OCI-LY7 (cell line): Measurements from ENCODE around the gene TDRD12. TPM values are rescaled to one million over a fixed set of nuclear protein-coding genes. Genes with fewer than 3 reads are reported as not detected.

Source experiments
- BruUV-seq: library from RNA; stranded (reverse); fragments of 400-500 nt; replicated peaks from 2 replicates; lab custom pipeline; 2021; lab: Mats Ljungman, UMichigan
- CTCF ChIA-PET: fragments of 300-600 bp; sonication (Branson Sonifier 250); formaldehyde crosslinking; loops from one replicate; lab custom pipeline; 2022; ENCODE audit warnings: antibody characterized with exemption; ENCODE audit not compliant: unreplicated experiment; lab: Charles Lee
- POLR2A ChIA-PET: fragments of 300-600 bp; sonication (Branson Sonifier 250); formaldehyde crosslinking; loops from one replicate; lab custom pipeline; 2022; ENCODE audit warnings: antibody characterized with exemption; lab: Charles Lee
- DNase-seq: peaks from one replicate; pipeline ENCODE4 v3.0.0-alpha.2; 2015; ENCODE audit warnings: low spot score
- H2AFZ ChIP-seq: fragments of 200-600 bp; sonication (generic), shearing (Covaris generic); 2 replicates; pipeline ENCODE4 v1.6.1; 2014; ENCODE audit warnings: mild to moderate bottlenecking, antibody characterized with exemption, low read length, moderate library complexity
- H3K27ac ChIP-seq: fragments of 200-600 bp; sonication (generic); 2 replicates; pipeline ENCODE4 v1.5.1; 2014; ENCODE audit warnings: mixed run types, low read depth, mild to moderate bottlenecking, moderate library complexity, low read length, inconsistent platforms; ENCODE audit not compliant: poor library complexity, severe bottlenecking
- H3K36me3 ChIP-seq: fragments of 200-600 bp; sonication (generic); 2 replicates; pipeline ENCODE4 v1.6.1; 2014; ENCODE audit warnings: mild to moderate bottlenecking, antibody characterized with exemption, low read length, moderate library complexity, mixed read lengths; ENCODE audit not compliant: insufficient read depth
- H3K4me1 ChIP-seq: fragments of 200-600 bp; sonication (generic); 2 replicates; pipeline ENCODE4 v1.5.1; 2014; ENCODE audit warnings: mild to moderate bottlenecking, low read length; ENCODE audit not compliant: insufficient read depth, poor library complexity, severe bottlenecking
- H3K4me2 ChIP-seq: fragments of 200-600 bp; sonication (generic); 2 replicates; pipeline ENCODE4 v1.6.1; 2014; ENCODE audit warnings: mild to moderate bottlenecking, low read length
- H3K4me3 ChIP-seq: fragments of 200-600 bp; sonication (generic); 2 replicates; pipeline ENCODE4 v1.5.1; 2014; ENCODE audit warnings: mild to moderate bottlenecking, low read depth, low read length; ENCODE audit not compliant: poor library complexity, severe bottlenecking
- H3K79me2 ChIP-seq: fragments of 200-600 bp; sonication (generic); 2 replicates; pipeline ENCODE4 v1.6.1; 2016; ENCODE audit warnings: low read depth, mild to moderate bottlenecking, low read length, moderate library complexity, mixed read lengths; ENCODE audit not compliant: insufficient read depth
- H3K9me2 ChIP-seq: fragments of 200-600 bp; sonication (generic); 2 replicates; pipeline ENCODE4 v1.6.1; 2016; ENCODE audit warnings: mild to moderate bottlenecking, low read length, mixed read lengths; ENCODE audit not compliant: insufficient read depth
- H3K9me3 ChIP-seq: fragments of 200-600 bp; sonication (generic); 2 replicates; pipeline ENCODE4 v1.6.1; 2014; ENCODE audit warnings: mild to moderate bottlenecking, mixed run types, low read length, mixed read lengths
- H4K20me1 ChIP-seq: fragments of 200-600 bp; sonication (generic); 2 replicates; pipeline ENCODE4 v1.6.1; 2014; ENCODE audit warnings: mild to moderate bottlenecking, antibody characterized with exemption, low read length, moderate library complexity, mixed read lengths; ENCODE audit not compliant: insufficient read depth
- EZH2phosphoT487 ChIP-seq: fragments of 200-600 bp; sonication (generic); IDR thresholded peaks from 2 replicates; pipeline ENCODE4 v1.6.1; 2018; ENCODE audit warnings: low read depth, borderline replicate concordance, mild to moderate bottlenecking, mixed run types, antibody characterized with exemption, low read length, moderate library complexity, mixed read lengths
- intact Hi-C: fragments of 100-400 bp; cut with micrococcal nuclease; formaldehyde crosslinking; loops from one replicate; pipeline ENCODE4 v1.10.0; 2022; ENCODE audit not compliant: unreplicated experiment
- total RNA-seq, 2 experiments: library from RNA; depleted of rRNA in 1 of 2; stranded (reverse); fragments of >200 nt in 1 of 2; shearing (Covaris generic) in 1 of 2; gene quantifications; 2 replicates each; pipeline ENCODE4 v1.2.3, GENCODE V29; 2014 to 2022
- TF ChIP-seq, protein P1 (sequence below): fragments of 200-600 bp; sonication (generic); conservative IDR thresholded peaks from 2 replicates; pipeline ENCODE4 v1.5.1; 2014; ENCODE audit warnings: mild to moderate bottlenecking, antibody characterized with exemption, low read length, moderate library complexity, mixed read lengths

Gene TDRD12
- total RNA-seq, 2 experiments from 2014 or later, result not detected

- no TSS peak for BruUV-seq
- CTCF ChIA-PET, result no interaction called here
Observed at GRCh38 chr19:32800754-32801153, 81.2 kb downstream of the TDRD12 start.

GRCh38 chr19:32802840-32803239 lies 83.3 kb downstream of the TDRD12 start:
- intact Hi-C loops, result no loop called here
- Histone ChIP-seq H2AFZ (no peak overlapping the region), H3K27ac (no peak overlapping the region), H3K9me2 (no peaks in the 10 kb centered on the region), H3K9me3 (no peaks in the 10 kb centered on the region), H3K79me2 (no peaks in the 10 kb centered on the region), H4K20me1 (no peaks in the 10 kb centered on the region), H3K36me3 (no peaks in the 10 kb centered on the region), H3K4me3 (no peak overlapping the region), H3K4me2 (no peak overlapping the region), H3K4me1 (no peaks in the 10 kb centered on the region)
- no TSS peak for BruUV-seq
- ChIA-PET CTCF (no interaction called here), POLR2A (no interaction called here)
- no peak for TF ChIP-seq EZH2phosphoT487
- TF ChIP-seq, protein P1, sequence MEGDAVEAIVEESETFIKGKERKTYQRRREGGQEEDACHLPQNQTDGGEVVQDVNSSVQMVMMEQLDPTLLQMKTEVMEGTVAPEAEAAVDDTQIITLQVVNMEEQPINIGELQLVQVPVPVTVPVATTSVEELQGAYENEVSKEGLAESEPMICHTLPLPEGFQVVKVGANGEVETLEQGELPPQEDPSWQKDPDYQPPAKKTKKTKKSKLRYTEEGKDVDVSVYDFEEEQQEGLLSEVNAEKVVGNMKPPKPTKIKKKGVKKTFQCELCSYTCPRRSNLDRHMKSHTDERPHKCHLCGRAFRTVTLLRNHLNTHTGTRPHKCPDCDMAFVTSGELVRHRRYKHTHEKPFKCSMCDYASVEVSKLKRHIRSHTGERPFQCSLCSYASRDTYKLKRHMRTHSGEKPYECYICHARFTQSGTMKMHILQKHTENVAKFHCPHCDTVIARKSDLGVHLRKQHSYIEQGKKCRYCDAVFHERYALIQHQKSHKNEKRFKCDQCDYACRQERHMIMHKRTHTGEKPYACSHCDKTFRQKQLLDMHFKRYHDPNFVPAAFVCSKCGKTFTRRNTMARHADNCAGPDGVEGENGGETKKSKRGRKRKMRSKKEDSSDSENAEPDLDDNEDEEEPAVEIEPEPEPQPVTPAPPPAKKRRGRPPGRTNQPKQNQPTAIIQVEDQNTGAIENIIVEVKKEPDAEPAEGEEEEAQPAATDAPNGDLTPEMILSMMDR, result no peak
- DNase-seq, result no peak

More at GRCh38 chr19:32800754-32801153, 81.2 kb downstream of the TDRD12 start:
- Histone ChIP-seq H2AFZ (no peak overlapping the region), H4K20me1 (no peaks in the 10 kb centered on the region), H3K9me2 (no peaks in the 10 kb centered on the region), H3K79me2 (no peaks in the 10 kb centered on the region), H3K9me3 (no peaks in the 10 kb centered on the region), H3K4me3 (no peak overlapping the region), H3K4me2 (no peak overlapping the region), H3K27ac (no peak overlapping the region), H3K4me1 (no peaks in the 10 kb centered on the region), H3K36me3 (no peaks in the 10 kb centered on the region)
- intact Hi-C loops, result no loop called here
- no peak for TF ChIP-seq EZH2phosphoT487
- TF ChIP-seq, protein P1, result no peak
- no peak for DNase-seq
- POLR2A ChIA-PET, result no interaction called here

DNA sequence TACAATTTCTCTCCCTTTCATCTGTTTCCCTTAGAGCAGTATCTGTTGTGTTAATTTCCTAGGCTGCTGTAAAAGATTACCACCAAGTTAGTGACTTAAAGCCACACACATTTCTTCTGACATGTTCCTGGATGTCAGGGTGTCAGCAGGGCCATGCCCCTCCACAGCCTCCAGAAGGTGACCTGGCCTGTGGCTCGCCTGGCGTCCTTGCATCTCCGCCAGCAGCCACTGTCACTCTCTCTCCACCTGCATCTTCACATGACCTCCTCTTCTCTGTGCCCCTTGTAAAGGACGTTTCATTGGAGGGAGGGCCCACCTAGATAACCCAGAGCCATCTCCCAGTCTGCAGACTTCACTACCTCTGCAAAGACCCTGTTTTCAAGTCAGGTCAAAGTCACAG lies 88.7 kb downstream of the TDRD12 start:
- Histone ChIP-seq H3K27ac (no peak overlapping the region), H4K20me1 (no peaks in the 10 kb centered on the region), H3K36me3 (no peaks in the 10 kb centered on the region), H2AFZ (no peak overlapping the region), H3K9me2 (no peaks in the 10 kb centered on the region), H3K4me1 (no peaks in the 10 kb centered on the region), H3K79me2 (no peaks in the 10 kb centered on the region), H3K4me3 (no peak overlapping the region), H3K9me3 (no peaks in the 10 kb centered on the region), H3K4me2 (no peak overlapping the region)
- CTCF ChIA-PET, result no interaction called here
- intact Hi-C loops, result no loop called here
- BruUV-seq, result no TSS peak
- no peak for DNase-seq
- TF ChIP-seq EZH2phosphoT487, result no peak
- TF ChIP-seq, protein P1, result no peak
- POLR2A ChIA-PET, result no interaction called here
